ENCODE results near the gene S100A1.

- TF ChIP-seq CTCF (conservative IDR thresholded peaks at IDR 0.05; ENCODE audit: low read depth, low read length) (no peak), EZH2 (IDR thresholded peaks at IDR 0.05; ENCODE audit: borderline replicate concordance, low read depth, low read length, poor library complexity, severe bottlenecking) (no peak)
These were observed 16.9 kb upstream of the S100A1 start for GRCh38 chr1:153611356-153611755.

Data from A673 (cell line).